Ishikawa (cell line): ENCODE measurements around the gene NKD1.

Source experiments
- CEBPB ChIP-seq: IDR thresholded peaks from 2 replicates; pipeline ENCODE4 v1.6.1; 2012
- CREB1 ChIP-seq: IDR thresholded peaks from 2 replicates; pipeline ENCODE4 v1.6.1; 2012; ENCODE audit warnings: low read depth
- EGR1 ChIP-seq: IDR thresholded peaks from 2 replicates; pipeline ENCODE4 v1.6.1; 2012
- EP300 ChIP-seq: IDR thresholded peaks from 2 replicates; pipeline ENCODE4 v1.6.1; 2012; ENCODE audit warnings: borderline replicate concordance
- FOXM1 ChIP-seq: IDR thresholded peaks from 2 replicates; pipeline ENCODE4 v1.6.1; 2012; ENCODE audit warnings: low read depth, borderline replicate concordance
- MAX ChIP-seq: IDR thresholded peaks from 2 replicates; pipeline ENCODE4 v1.6.1; 2012
- RAD21 ChIP-seq: IDR thresholded peaks from 2 replicates; pipeline ENCODE4 v1.6.1; 2012; ENCODE audit warnings: low read depth
- TAF1 ChIP-seq: IDR thresholded peaks from 2 replicates; pipeline ENCODE4 v1.6.1; 2012; ENCODE audit warnings: low read depth, mild to moderate bottlenecking
- YY1 ChIP-seq: IDR thresholded peaks from 2 replicates; pipeline ENCODE4 v1.6.1; 2012; ENCODE audit warnings: low read depth
- TF ChIP-seq, protein P1 (sequence below): IDR thresholded peaks from 2 replicates; pipeline ENCODE4 v1.6.1; 2012; ENCODE audit warnings: low read depth, mild to moderate bottlenecking

DNA sequence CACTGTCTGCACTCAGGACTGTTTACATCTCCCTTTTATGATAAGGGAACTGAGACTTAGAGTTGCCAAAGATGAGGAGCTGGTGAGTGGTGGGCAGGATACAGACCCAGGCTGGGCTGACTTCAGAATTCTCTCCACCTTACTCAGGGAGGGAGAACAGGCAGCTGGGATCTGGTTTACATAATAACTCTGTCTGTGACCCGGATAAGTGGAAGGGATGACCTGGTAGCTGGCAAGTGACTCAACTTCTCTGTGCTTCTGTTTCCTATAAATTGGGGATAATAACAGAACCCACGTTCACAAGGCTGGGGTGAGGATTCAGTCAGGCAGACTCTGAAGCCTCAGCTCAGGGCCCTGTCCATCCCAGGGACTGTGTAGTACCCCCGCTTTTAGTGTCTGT, 130.3 kb downstream of the NKD1 start:
- TF ChIP-seq YY1 (no peak), RAD21 (no peak), TAF1 (no peak), MAX (no peak), FOXM1 (no peak), CEBPB (no peak), EGR1 (no peak), CREB1 (no peak), EP300 (no peak)
- TF ChIP-seq, protein P1, sequence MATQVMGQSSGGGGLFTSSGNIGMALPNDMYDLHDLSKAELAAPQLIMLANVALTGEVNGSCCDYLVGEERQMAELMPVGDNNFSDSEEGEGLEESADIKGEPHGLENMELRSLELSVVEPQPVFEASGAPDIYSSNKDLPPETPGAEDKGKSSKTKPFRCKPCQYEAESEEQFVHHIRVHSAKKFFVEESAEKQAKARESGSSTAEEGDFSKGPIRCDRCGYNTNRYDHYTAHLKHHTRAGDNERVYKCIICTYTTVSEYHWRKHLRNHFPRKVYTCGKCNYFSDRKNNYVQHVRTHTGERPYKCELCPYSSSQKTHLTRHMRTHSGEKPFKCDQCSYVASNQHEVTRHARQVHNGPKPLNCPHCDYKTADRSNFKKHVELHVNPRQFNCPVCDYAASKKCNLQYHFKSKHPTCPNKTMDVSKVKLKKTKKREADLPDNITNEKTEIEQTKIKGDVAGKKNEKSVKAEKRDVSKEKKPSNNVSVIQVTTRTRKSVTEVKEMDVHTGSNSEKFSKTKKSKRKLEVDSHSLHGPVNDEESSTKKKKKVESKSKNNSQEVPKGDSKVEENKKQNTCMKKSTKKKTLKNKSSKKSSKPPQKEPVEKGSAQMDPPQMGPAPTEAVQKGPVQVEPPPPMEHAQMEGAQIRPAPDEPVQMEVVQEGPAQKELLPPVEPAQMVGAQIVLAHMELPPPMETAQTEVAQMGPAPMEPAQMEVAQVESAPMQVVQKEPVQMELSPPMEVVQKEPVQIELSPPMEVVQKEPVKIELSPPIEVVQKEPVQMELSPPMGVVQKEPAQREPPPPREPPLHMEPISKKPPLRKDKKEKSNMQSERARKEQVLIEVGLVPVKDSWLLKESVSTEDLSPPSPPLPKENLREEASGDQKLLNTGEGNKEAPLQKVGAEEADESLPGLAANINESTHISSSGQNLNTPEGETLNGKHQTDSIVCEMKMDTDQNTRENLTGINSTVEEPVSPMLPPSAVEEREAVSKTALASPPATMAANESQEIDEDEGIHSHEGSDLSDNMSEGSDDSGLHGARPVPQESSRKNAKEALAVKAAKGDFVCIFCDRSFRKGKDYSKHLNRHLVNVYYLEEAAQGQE: no peak
